Measurements from ENCODE around the gene KIF18A.
"Not testable (repeated sequence)": the region's sequence is repeated elsewhere in the genome, so short reads cannot be mapped to it uniquely, and the experiment has no call there.

- TF ChIP-seq POLR2A, CTCF, EP300, POLR2AphosphoS5 (IDR thresholded peaks at IDR 0.05): not testable (repeated sequence)
Observed at GRCh38 chr11:28087192-28087591, 20.8 kb downstream of the KIF18A start.
